Measurements from ENCODE around the gene SYT14.

SYT14 gene

DNA sequence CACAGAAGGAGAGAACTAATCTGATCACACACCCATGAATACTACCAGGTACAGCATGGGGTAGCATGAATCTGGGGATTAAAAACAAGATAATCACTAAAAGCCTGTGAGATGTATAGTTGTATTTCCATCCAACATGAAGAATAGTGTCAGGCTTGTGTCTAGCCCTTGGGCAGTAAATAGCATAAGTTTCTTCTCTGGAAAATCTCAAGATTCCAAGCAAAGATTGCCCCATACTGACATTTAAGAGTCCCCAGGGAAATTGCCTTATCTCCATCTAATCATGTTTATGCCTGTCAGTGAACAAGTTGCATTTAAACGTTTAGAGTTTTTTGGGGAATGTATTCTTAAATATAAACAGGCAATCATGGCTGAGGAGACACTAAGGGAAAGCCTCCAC lies 185.4 kb downstream of the SYT14 start:
- TF ChIP-seq CTCF (IDR thresholded peaks at IDR 0.05; ENCODE audit: insufficient read depth, low read length, poor library complexity, severe bottlenecking) = no peak
- TF ChIP-seq EZH2phosphoT487 (conservative IDR thresholded peaks at IDR 0.05; ENCODE audit: low read length) = no peak
- H3K4me2 ChIP-seq (ENCODE audit: low read depth, low read length, poor library complexity, severe bottlenecking) = no peak overlapping the region
- no peaks in the 10 kb centered on the region for H3K36me3 ChIP-seq (ENCODE audit: low read length)
- no peak overlapping the region for H2AFZ ChIP-seq (ENCODE audit: low read depth, low read length, severe bottlenecking)
- H3K79me2 ChIP-seq (ENCODE audit: insufficient read depth, low read length) = no peaks in the 10 kb centered on the region
- no peaks in the 10 kb centered on the region for H3F3A ChIP-seq (ENCODE audit: insufficient read depth)
- H3K9me3 ChIP-seq (ENCODE audit: insufficient read depth, low read length) = no peaks in the 10 kb centered on the region
- no peak overlapping the region for H3K27ac ChIP-seq (ENCODE audit: low read depth, low read length)
- no peaks in the 10 kb centered on the region for H3K9me2 ChIP-seq (replicated peaks; ENCODE audit: insufficient read depth, low read length)
- no peak overlapping the region for H3K9ac ChIP-seq (ENCODE audit: low read length)
- H3K4me3 ChIP-seq (ENCODE audit: insufficient read depth, low read length, poor library complexity, severe bottlenecking) = no peak overlapping the region
- H3K27me3 ChIP-seq (ENCODE audit: low read length) = no peaks in the 10 kb centered on the region
- no peaks in the 10 kb centered on the region for H4K20me1 ChIP-seq (ENCODE audit: low read depth, low read length)

- H3K9me3 ChIP-seq (ENCODE audit: insufficient read depth, low read length) = no peaks in the 10 kb centered on the region
- H3K36me3 ChIP-seq (ENCODE audit: low read length) = no peaks in the 10 kb centered on the region
- no peak overlapping the region for H3K4me3 ChIP-seq (ENCODE audit: insufficient read depth, low read length, poor library complexity, severe bottlenecking)
- no peak overlapping the region for H3K27ac ChIP-seq (ENCODE audit: low read depth, low read length)
- H3K4me2 ChIP-seq (ENCODE audit: low read depth, low read length, poor library complexity, severe bottlenecking) = no peak overlapping the region
- no peak overlapping the region for H3K9ac ChIP-seq (ENCODE audit: low read length)
- H3K27me3 ChIP-seq (ENCODE audit: low read length) = no peaks in the 10 kb centered on the region
- H2AFZ ChIP-seq (ENCODE audit: low read depth, low read length, severe bottlenecking) = no peak overlapping the region
- no peaks in the 10 kb centered on the region for H3K79me2 ChIP-seq (ENCODE audit: insufficient read depth, low read length)
- no peaks in the 10 kb centered on the region for H4K20me1 ChIP-seq (ENCODE audit: low read depth, low read length)
- TF ChIP-seq CTCF (IDR thresholded peaks at IDR 0.05; ENCODE audit: insufficient read depth, low read length, poor library complexity, severe bottlenecking) (no peak), EZH2phosphoT487 (conservative IDR thresholded peaks at IDR 0.05; ENCODE audit: low read length) (no peak)
- no peaks in the 10 kb centered on the region for H3F3A ChIP-seq (ENCODE audit: insufficient read depth)
- H3K9me2 ChIP-seq (replicated peaks; ENCODE audit: insufficient read depth, low read length) = no peaks in the 10 kb centered on the region
Observed at GRCh38 chr1:210123924-210124589, 186.0 kb downstream of the SYT14 start.

GRCh38 chr1:210124736-210125135 lies 186.7 kb downstream of the SYT14 start:
- Histone ChIP-seq H3K79me2 (ENCODE audit: insufficient read depth, low read length) (no peaks in the 10 kb centered on the region), H3F3A (ENCODE audit: insufficient read depth) (no peaks in the 10 kb centered on the region), H3K27ac (ENCODE audit: low read depth, low read length) (no peak overlapping the region), H3K4me2 (ENCODE audit: low read depth, low read length, poor library complexity, severe bottlenecking) (no peak overlapping the region), H3K4me3 (ENCODE audit: insufficient read depth, low read length, poor library complexity, severe bottlenecking) (no peak overlapping the region), H3K9me2 (replicated peaks; ENCODE audit: insufficient read depth, low read length) (no peaks in the 10 kb centered on the region), H3K36me3 (ENCODE audit: low read length) (no peaks in the 10 kb centered on the region), H3K9me3 (ENCODE audit: insufficient read depth, low read length) (no peaks in the 10 kb centered on the region), H3K9ac (ENCODE audit: low read length) (no peak overlapping the region), H2AFZ (ENCODE audit: low read depth, low read length, severe bottlenecking) (no peak overlapping the region), H4K20me1 (ENCODE audit: low read depth, low read length) (no peaks in the 10 kb centered on the region), H3K27me3 (ENCODE audit: low read length) (no peaks in the 10 kb centered on the region)
- TF ChIP-seq CTCF (IDR thresholded peaks at IDR 0.05; ENCODE audit: insufficient read depth, low read length, poor library complexity, severe bottlenecking) (no peak), EZH2phosphoT487 (conservative IDR thresholded peaks at IDR 0.05; ENCODE audit: low read length) (no peak)
